Chondrocyte (in vitro differentiated cells): ENCODE data around the gene SAMD1. TPM values are rescaled to one million over a fixed set of nuclear protein-coding genes. Genes with fewer than 3 reads are reported as not detected.
"Not testable (repeated sequence)": the region's sequence is repeated elsewhere in the genome, so short reads cannot be mapped to it uniquely, and the experiment has no call there.

Experiments used
- DNase-seq: peaks from one replicate; pipeline ENCODE4 v3.0.0; 2021; ENCODE audit warnings: mixed read lengths, low spot score
- H3K27ac Mint-ChIP-seq: one replicate; pipeline ENCODE4 v1.8.0; 2021; ENCODE audit warnings: mild to moderate bottlenecking, moderate library complexity, mixed read lengths; ENCODE audit not compliant: unreplicated experiment
- H3K27me3 Mint-ChIP-seq: 2 replicates; pipeline ENCODE4 v1.8.0; 2021; ENCODE audit warnings: low read depth, mixed read lengths
- H3K36me3 Mint-ChIP-seq: 2 replicates; pipeline ENCODE4 v1.8.0; 2021; ENCODE audit warnings: low read depth, mixed read lengths
- H3K4me1 Mint-ChIP-seq: 2 replicates; pipeline ENCODE4 v1.8.0; 2021; ENCODE audit warnings: low read depth, mild to moderate bottlenecking, mixed read lengths
- H3K4me3 Mint-ChIP-seq: one replicate; pipeline ENCODE4 v1.8.0; 2021; ENCODE audit warnings: mild to moderate bottlenecking, moderate library complexity, mixed read lengths; ENCODE audit not compliant: unreplicated experiment
- H3K9me3 Mint-ChIP-seq: 2 replicates; pipeline ENCODE4 v1.8.0; 2021; ENCODE audit warnings: low read depth, mixed read lengths
- total RNA-seq: library from RNA; stranded (reverse); gene quantifications from 3 replicates; pipeline ENCODE4 v1.2.1, GENCODE V29; 2021
- TF ChIP-seq, protein P1 (sequence below): fragments of 200-600 bp; sonication (generic); IDR thresholded peaks from 2 replicates; pipeline ENCODE4 v1.5.0; 2021; ENCODE audit warnings: antibody characterized with exemption, mild to moderate bottlenecking, moderate library complexity

The SAMD1 gene
- total RNA-seq, 1 donor from 2014 or later: 41.8 TPM

GRCh38 chr19:14050512-14050911 lies 40.0 kb downstream of the SAMD1 start:
- H3K4me3 Mint-ChIP-seq: no peak overlapping the region
- no peaks in the 10 kb centered on the region for H3K27me3 Mint-ChIP-seq
- TF ChIP-seq, protein P1, sequence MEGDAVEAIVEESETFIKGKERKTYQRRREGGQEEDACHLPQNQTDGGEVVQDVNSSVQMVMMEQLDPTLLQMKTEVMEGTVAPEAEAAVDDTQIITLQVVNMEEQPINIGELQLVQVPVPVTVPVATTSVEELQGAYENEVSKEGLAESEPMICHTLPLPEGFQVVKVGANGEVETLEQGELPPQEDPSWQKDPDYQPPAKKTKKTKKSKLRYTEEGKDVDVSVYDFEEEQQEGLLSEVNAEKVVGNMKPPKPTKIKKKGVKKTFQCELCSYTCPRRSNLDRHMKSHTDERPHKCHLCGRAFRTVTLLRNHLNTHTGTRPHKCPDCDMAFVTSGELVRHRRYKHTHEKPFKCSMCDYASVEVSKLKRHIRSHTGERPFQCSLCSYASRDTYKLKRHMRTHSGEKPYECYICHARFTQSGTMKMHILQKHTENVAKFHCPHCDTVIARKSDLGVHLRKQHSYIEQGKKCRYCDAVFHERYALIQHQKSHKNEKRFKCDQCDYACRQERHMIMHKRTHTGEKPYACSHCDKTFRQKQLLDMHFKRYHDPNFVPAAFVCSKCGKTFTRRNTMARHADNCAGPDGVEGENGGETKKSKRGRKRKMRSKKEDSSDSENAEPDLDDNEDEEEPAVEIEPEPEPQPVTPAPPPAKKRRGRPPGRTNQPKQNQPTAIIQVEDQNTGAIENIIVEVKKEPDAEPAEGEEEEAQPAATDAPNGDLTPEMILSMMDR: no peak
- no peak for DNase-seq
- H3K27ac Mint-ChIP-seq: no peak overlapping the region
- no peaks in the 10 kb centered on the region for H3K9me3 Mint-ChIP-seq
- H3K4me1 Mint-ChIP-seq: no peaks in the 10 kb centered on the region
- H3K36me3 Mint-ChIP-seq: peaks cover 1% of the 10 kb centered on the region

DNA sequence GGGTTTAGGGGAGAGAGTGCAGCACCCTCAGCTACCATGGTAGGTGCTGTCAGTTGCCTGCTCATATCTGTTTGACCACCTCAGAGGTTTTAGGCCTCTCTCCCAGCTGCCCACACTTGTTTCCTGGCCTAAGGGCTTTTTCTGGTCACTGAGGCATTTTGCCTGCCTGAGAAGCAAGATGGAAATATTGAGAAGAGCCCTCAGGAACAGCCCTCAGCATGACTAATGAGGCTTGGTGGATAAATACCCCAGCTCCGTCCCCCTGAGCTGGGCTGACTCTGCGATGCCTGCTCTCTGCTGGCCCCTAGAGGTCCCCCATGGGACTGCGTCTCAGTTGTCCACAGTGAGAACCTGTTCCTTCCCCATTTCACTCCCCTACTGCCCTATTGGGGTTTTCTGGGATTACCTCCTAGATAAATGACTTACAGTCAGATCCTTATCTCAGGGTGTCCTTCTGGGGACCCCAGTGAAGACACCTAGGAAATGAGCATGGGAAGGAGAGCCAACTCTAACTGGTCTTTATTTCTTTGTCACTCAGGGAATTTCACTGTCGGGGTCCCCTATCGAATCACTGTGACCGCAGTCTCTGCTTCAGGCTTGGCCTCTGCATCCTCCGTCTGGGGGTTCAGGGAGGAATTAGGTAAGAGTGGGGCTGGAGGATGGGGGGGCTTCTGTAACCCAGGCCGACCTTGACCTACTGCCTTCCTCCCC lies 42.0 kb downstream of the SAMD1 start:
- H3K4me1 Mint-ChIP-seq: no peaks in the 10 kb centered on the region
- H3K9me3 Mint-ChIP-seq: no peaks in the 10 kb centered on the region
- DNase-seq: no peak
- H3K4me3 Mint-ChIP-seq: no peak overlapping the region
- no peaks in the 10 kb centered on the region for H3K27me3 Mint-ChIP-seq
- H3K36me3 Mint-ChIP-seq: peaks cover 1% of the 10 kb centered on the region
- H3K27ac Mint-ChIP-seq: no peak overlapping the region
- TF ChIP-seq, protein P1: peak; percentile 82

DNA sequence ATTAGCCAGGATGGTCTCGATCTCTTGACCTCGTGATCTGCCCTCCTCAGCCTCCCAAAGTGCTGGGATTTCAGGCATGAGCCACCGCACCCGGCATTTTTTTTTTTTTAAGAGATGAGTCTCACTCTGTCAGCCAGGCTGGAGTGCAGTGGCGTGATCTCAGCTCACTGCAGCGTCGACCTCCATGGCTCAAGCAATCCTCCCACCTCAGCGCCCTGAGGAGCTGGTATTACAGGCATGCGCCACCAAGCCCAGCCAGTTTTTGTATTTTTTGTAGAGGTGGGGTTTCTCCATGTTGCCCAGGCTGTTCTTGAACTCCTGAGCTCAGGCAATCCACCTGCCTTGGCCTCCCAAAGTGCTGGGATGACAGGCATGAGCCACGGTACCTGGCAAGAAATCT lies 42.7 kb downstream of the SAMD1 start:
- H3K27ac Mint-ChIP-seq, H3K27me3 Mint-ChIP-seq, H3K4me3 Mint-ChIP-seq, DNase-seq, H3K4me1 Mint-ChIP-seq, H3K9me3 Mint-ChIP-seq, H3K36me3 Mint-ChIP-seq: not testable (repeated sequence)

- not testable (repeated sequence) for DNase-seq, H3K4me1 Mint-ChIP-seq, H3K9me3 Mint-ChIP-seq, H3K36me3 Mint-ChIP-seq, H3K27me3 Mint-ChIP-seq, H3K4me3 Mint-ChIP-seq
- TF ChIP-seq, protein P1: peak; percentile 80
- peak overlapping the region; percentile 6 for H3K27ac Mint-ChIP-seq
Measured at GRCh38 chr19:14042659-14043608, 47.6 kb downstream of the SAMD1 start.

- Mint-ChIP-seq H3K27me3 (no peaks in the 10 kb centered on the region), H3K27ac (no peak overlapping the region), H3K36me3 (no peaks in the 10 kb centered on the region), H3K4me3 (no peak overlapping the region), H3K4me1 (peaks cover 6% of the 10 kb centered on the region), H3K9me3 (no peaks in the 10 kb centered on the region)
- DNase-seq: no peak
- TF ChIP-seq, protein P1: no peak
Measured at GRCh38 chr19:14039181-14039580, 51.4 kb downstream of the SAMD1 start.

Other genes starting within 250 kb of the SAMD1 start
- gene NANOS3, start 213.6 kb downstream of the SAMD1 start, total RNA-seq: 4.4 to 6.7 TPM (median 4.7 TPM) in 3 replicates
- gene BRME1, start 184.6 kb downstream of the SAMD1 start, total RNA-seq: 2.9 to 3.5 TPM (median 3.0 TPM) in 3 replicates
- 33.7 to 42.9 TPM (median 35.2 TPM) in 3 replicates for gene CC2D1A, start 184.6 kb downstream of the SAMD1 start, total RNA-seq
- 5.7 to 8.9 TPM (median 8.7 TPM) in 3 replicates for gene PODNL1, start 152.3 kb downstream of the SAMD1 start, total RNA-seq
- 20.7 to 21.5 TPM (median 21.0 TPM) in 3 replicates for gene DCAF15, start 138.2 kb downstream of the SAMD1 start, total RNA-seq
- 9.1 to 9.4 TPM (median 9.4 TPM) in 3 replicates for gene RFX1, start 84.4 kb downstream of the SAMD1 start, total RNA-seq
- gene RLN3, start 62.6 kb downstream of the SAMD1 start, total RNA-seq: not detected in 3 replicates
- 2.5 to 3.0 TPM (median 2.9 TPM) in 3 replicates for gene IL27RA, start 59.0 kb downstream of the SAMD1 start, total RNA-seq
- gene PALM3, start 28.7 kb downstream of the SAMD1 start, total RNA-seq: 0.82 to 0.95 TPM (median 0.92 TPM) in 3 replicates
- 1.00 to 3.7 TPM (median 2.0 TPM) in 3 replicates for gene MISP3, start 18.0 kb downstream of the SAMD1 start, total RNA-seq
- gene C19orf67, start 5.0 kb downstream of the SAMD1 start, total RNA-seq: not detected in 3 replicates
- 81.4 to 103 TPM (median 88.2 TPM) in 3 replicates for gene PRKACA, start 27.0 kb upstream of the SAMD1 start, total RNA-seq
- 2.8 to 11.3 TPM (median 3.6 TPM) in 3 replicates for gene ASF1B, start 45.8 kb upstream of the SAMD1 start, total RNA-seq
- 32.1 to 33.0 TPM (median 32.2 TPM) in 3 replicates for gene ADGRL1, start 115.4 kb upstream of the SAMD1 start, total RNA-seq